ENCODE data around the gene ZCCHC3.

DNA sequence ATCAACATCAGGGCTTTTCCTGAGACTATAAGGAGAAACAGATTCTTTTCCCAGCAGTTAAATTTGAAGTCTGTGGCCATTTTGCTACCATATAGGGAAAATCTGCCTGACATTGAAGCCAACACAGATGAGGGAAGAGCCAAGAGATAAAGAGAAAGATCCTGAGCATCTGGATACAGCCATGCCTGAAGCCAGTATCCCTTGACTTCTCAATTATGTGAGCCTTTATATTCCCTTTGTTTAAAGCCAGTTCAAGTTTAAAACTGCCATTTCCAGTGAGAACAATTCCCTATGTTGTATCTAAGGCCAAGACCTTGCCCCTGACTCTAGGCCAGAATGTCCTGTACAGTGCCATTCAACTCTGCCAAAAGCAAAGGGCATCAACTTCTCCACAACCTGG is 45.7 kb downstream of the ZCCHC3 start:
- TF ChIP-seq, protein P1, sequence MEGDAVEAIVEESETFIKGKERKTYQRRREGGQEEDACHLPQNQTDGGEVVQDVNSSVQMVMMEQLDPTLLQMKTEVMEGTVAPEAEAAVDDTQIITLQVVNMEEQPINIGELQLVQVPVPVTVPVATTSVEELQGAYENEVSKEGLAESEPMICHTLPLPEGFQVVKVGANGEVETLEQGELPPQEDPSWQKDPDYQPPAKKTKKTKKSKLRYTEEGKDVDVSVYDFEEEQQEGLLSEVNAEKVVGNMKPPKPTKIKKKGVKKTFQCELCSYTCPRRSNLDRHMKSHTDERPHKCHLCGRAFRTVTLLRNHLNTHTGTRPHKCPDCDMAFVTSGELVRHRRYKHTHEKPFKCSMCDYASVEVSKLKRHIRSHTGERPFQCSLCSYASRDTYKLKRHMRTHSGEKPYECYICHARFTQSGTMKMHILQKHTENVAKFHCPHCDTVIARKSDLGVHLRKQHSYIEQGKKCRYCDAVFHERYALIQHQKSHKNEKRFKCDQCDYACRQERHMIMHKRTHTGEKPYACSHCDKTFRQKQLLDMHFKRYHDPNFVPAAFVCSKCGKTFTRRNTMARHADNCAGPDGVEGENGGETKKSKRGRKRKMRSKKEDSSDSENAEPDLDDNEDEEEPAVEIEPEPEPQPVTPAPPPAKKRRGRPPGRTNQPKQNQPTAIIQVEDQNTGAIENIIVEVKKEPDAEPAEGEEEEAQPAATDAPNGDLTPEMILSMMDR (IDR thresholded peaks at IDR 0.05): no peak
- no peak for TF ChIP-seq POLR2A (IDR thresholded peaks at IDR 0.05)

All from testis (tissue), 2 donors.